HepG2 (cell line): Measurements from ENCODE around the gene NDRG2. TPM values are rescaled to one million over a fixed set of nuclear protein-coding genes. Genes with fewer than 3 reads are reported as not detected.

Experiments used
- ARNT2 ChIP-seq: sonication (generic); formaldehyde crosslinking; IDR thresholded peaks from 2 replicates; pipeline ENCODE4 v1.8.0; 2022; ENCODE audit warnings: mild to moderate bottlenecking, low read depth, missing genetic modification reagents, moderate library complexity
- CBX1 ChIP-seq: IDR thresholded peaks from one replicate; pipeline ENCODE4 v1.6.1; 2016; ENCODE audit warnings: antibody characterized with exemption, low read depth
- CBX5 ChIP-seq: sonication (generic); formaldehyde crosslinking; IDR thresholded peaks from 2 replicates; pipeline ENCODE4 v1.4.0; 2020; ENCODE audit warnings: missing genetic modification reagents, borderline replicate concordance
- HNF4A ChIP-seq: sonication (generic); formaldehyde crosslinking; IDR thresholded peaks from 2 replicates; pipeline ENCODE4 v1.4.0; 2020; ENCODE audit warnings: missing genetic modification reagents
- KLF9 ChIP-seq: IDR thresholded peaks from 2 replicates; pipeline ENCODE4 v1.6.1; 2016; ENCODE audit warnings: low read depth
- MLLT10 ChIP-seq: sonication (generic); formaldehyde crosslinking; IDR thresholded peaks from 2 replicates; pipeline ENCODE4 v1.4.0; 2020; ENCODE audit warnings: missing genetic modification reagents
- NAIF1 ChIP-seq: sonication (generic); formaldehyde crosslinking; IDR thresholded peaks from 2 replicates; pipeline ENCODE4 v1.5.0; 2020; ENCODE audit warnings: mild to moderate bottlenecking, missing genetic modification reagents, borderline replicate concordance
- NBN ChIP-seq: fragments of 450-650 bp; conservative IDR thresholded peaks from 2 replicates; pipeline ENCODE4 v1.6.1; 2017
- POLR2AphosphoS2 ChIP-seq: IDR thresholded peaks from 2 replicates; pipeline ENCODE4 v1.6.1; 2011; ENCODE audit warnings: low read depth, low read length, improper control_type of control experiment
- REL ChIP-seq: sonication (generic); formaldehyde crosslinking; conservative IDR thresholded peaks from 2 replicates; pipeline ENCODE4 v1.8.0; 2022; ENCODE audit warnings: mild to moderate bottlenecking, missing genetic modification reagents, moderate library complexity
- RFX5 ChIP-seq: IDR thresholded peaks from 2 replicates; pipeline ENCODE4 v1.6.1; 2011; ENCODE audit warnings: low read depth, low read length, improper control_type of control experiment
- TAF15 ChIP-seq: fragments of 200-400 bp; formaldehyde crosslinking; IDR thresholded peaks from one replicate; pipeline ENCODE4 v1.6.1; 2018; ENCODE audit warnings: mild to moderate bottlenecking, low read depth, low read length; ENCODE audit not compliant: poor library complexity, severe bottlenecking
- TCF12 ChIP-seq, 2 experiments: fragments of 450-650 bp in 1 of 2; sonication (generic) in 1 of 2; formaldehyde crosslinking in 1 of 2; IDR thresholded peaks; 2 replicates each; pipeline versions ENCODE4 v1.6.1 to v1.8.0; 2017 to 2022; ENCODE audit warnings: antibody characterized with exemption in 1 of 2, mild to moderate bottlenecking in 1 of 2, missing genetic modification reagents in 1 of 2, moderate library complexity in 1 of 2
- TFE3 ChIP-seq: IDR thresholded peaks from 2 replicates; pipeline ENCODE4 v1.6.1; 2016
- ZBTB14 ChIP-seq: sonication (generic); formaldehyde crosslinking; IDR thresholded peaks from 2 replicates; pipeline ENCODE4 v1.4.0; 2020; ENCODE audit warnings: missing genetic modification reagents
- ZBTB34 ChIP-seq: sonication (generic); formaldehyde crosslinking; IDR thresholded peaks from 2 replicates; pipeline ENCODE4 v1.8.0; 2022; ENCODE audit warnings: mild to moderate bottlenecking, missing genetic modification reagents
- ZNF17 ChIP-seq: sonication (generic); formaldehyde crosslinking; IDR thresholded peaks from 2 replicates; pipeline ENCODE4 v1.5.0; 2020; ENCODE audit warnings: mild to moderate bottlenecking, missing genetic modification reagents
- ZNF205 ChIP-seq: IDR thresholded peaks from 2 replicates; pipeline ENCODE4 v1.6.1; 2018; ENCODE audit warnings: missing biosample characterization, missing genetic modification reagents
- ZNF207 ChIP-seq: fragments of 450-650 bp; IDR thresholded peaks from 2 replicates; pipeline ENCODE4 v1.6.1; 2016; ENCODE audit warnings: antibody characterized with exemption, borderline replicate concordance
- ZNF354B ChIP-seq: sonication (generic); formaldehyde crosslinking; IDR thresholded peaks from 2 replicates; pipeline ENCODE4 v1.8.0; 2022; ENCODE audit warnings: mild to moderate bottlenecking, missing genetic modification reagents
- ZNF543 ChIP-seq: sonication (generic); formaldehyde crosslinking; IDR thresholded peaks from 2 replicates; pipeline ENCODE4 v1.4.0; 2020; ENCODE audit warnings: mild to moderate bottlenecking, missing genetic modification reagents
- ZNF557 ChIP-seq: sonication (generic); formaldehyde crosslinking; IDR thresholded peaks from 2 replicates; pipeline ENCODE4 v1.4.0; 2020; ENCODE audit warnings: missing genetic modification reagents
- ZNF598 ChIP-seq: sonication (generic); formaldehyde crosslinking; IDR thresholded peaks from 2 replicates; pipeline ENCODE4 v1.5.1; 2020; ENCODE audit warnings: mild to moderate bottlenecking, missing genetic modification reagents, borderline replicate concordance
- ZNF639 ChIP-seq: conservative IDR thresholded peaks from 2 replicates; pipeline ENCODE4 v1.6.1; 2018; ENCODE audit warnings: missing genetic modification reagents
- ZNF724P ChIP-seq: sonication (generic); formaldehyde crosslinking; IDR thresholded peaks from 2 replicates; pipeline ENCODE4 v1.8.0; 2022; ENCODE audit warnings: missing genetic modification reagents, borderline replicate concordance
- polyA plus RNA-seq, 8 experiments: library from polyadenylated mRNA; depleted of rRNA in 3 of 8; stranded (reverse) in 7 of 8; unstranded in 1 of 8; fragments of >200 nt; fragmentation: Illumina TruSeq in 4 of 8; extraction: Trizol in 4 of 8; gene quantifications; 2 replicates each; pipeline versions ENCODE4 v1.2.1 to v1.2.3, GENCODE V29; 2011 to 2016; ENCODE audit warnings: low read depth in 4 of 8, missing spikeins in 1 of 8, mixed read lengths in 1 of 8; ENCODE audit not compliant: insufficient read depth in 1 of 8
- total RNA-seq, 5 experiments: library from RNA; depleted of rRNA; stranded (reverse); fragments of >200 nt; fragmentation: Illumina TruSeq; extraction: Trizol; gene quantifications; 2 replicates each; pipeline ENCODE4 v1.2.3, GENCODE V29; 2016; ENCODE audit warnings: low read depth in 1 of 5

NDRG2 gene
- total and polyA plus RNA-seq, 2 of the 13 experiments (the other 11 are each of a cell fraction or from before 2014, with no cell fraction given) = 27.2 to 189 TPM

GRCh38 chr14:21024585-21025370 lies at the start of gene NDRG2 (continued):
- TF ChIP-seq ZBTB14 (CRISPR knock-in tag) = no peak
- TF ChIP-seq RFX5 = no peak
- TF ChIP-seq ZNF205 (CRISPR knock-in tag) = 0 out of 2 replicates have a peak, but pooled peaks have one; percentile 32
- TF ChIP-seq NBN = no peak
- TF ChIP-seq ZNF557 (CRISPR knock-in tag) = peak; percentile 53; the same call in 1 of the 2 replicates
- TF ChIP-seq MLLT10 (CRISPR knock-in tag) = no peak
- no peak; the same call in 1 of the 2 replicates for TF ChIP-seq CBX5 (CRISPR knock-in tag)
- no peak for TF ChIP-seq ZNF724P (CRISPR knock-in tag)
- peak; percentile 72; the same call in 1 of the 2 replicates for TF ChIP-seq ZNF639 (CRISPR knock-in tag)
- no peak for TF ChIP-seq CBX1
- 0 out of 2 replicates have a peak, but pooled peaks have one; percentile 45 for TF ChIP-seq KLF9
- TF ChIP-seq ZNF598 (CRISPR knock-in tag) = no peak
- no peak for TF ChIP-seq REL (CRISPR knock-in tag)
- peak; percentile 89 for TF ChIP-seq ARNT2 (CRISPR knock-in tag)
- TF ChIP-seq ZNF207 = no peak
- no peak for TF ChIP-seq POLR2AphosphoS2
- TF ChIP-seq NAIF1 (CRISPR knock-in tag) = no peak; the same call in 1 of the 2 replicates
- TF ChIP-seq ZNF354B (CRISPR knock-in tag) = no peak
- no peak for TF ChIP-seq TCF12 (IDR thresholded peaks at IDR 0.05)
- peak; percentile 81 for TF ChIP-seq TCF12 (CRISPR knock-in tag; IDR thresholded peaks at IDR 0.05)
- TF ChIP-seq TFE3 (CRISPR knock-in tag) = no peak; the same call in 1 of the 2 replicates
- no peak for TF ChIP-seq TAF15
- TF ChIP-seq ZBTB34 (CRISPR knock-in tag) = no peak
- TF ChIP-seq ZNF543 (CRISPR knock-in tag) = no peak; the same call in 1 of the 2 replicates
- TF ChIP-seq ZNF17 (CRISPR knock-in tag) = 0 out of 2 replicates have a peak, but pooled peaks have one; percentile 37
- TF ChIP-seq HNF4A (CRISPR knock-in tag) = peak; percentile 61
